ENCODE data around the gene GCNT2.
"Not testable (repeated sequence)": the region's sequence is repeated elsewhere in the genome, so short reads cannot be mapped to it uniquely, and the experiment has no call there.

GCNT2 gene

DNA sequence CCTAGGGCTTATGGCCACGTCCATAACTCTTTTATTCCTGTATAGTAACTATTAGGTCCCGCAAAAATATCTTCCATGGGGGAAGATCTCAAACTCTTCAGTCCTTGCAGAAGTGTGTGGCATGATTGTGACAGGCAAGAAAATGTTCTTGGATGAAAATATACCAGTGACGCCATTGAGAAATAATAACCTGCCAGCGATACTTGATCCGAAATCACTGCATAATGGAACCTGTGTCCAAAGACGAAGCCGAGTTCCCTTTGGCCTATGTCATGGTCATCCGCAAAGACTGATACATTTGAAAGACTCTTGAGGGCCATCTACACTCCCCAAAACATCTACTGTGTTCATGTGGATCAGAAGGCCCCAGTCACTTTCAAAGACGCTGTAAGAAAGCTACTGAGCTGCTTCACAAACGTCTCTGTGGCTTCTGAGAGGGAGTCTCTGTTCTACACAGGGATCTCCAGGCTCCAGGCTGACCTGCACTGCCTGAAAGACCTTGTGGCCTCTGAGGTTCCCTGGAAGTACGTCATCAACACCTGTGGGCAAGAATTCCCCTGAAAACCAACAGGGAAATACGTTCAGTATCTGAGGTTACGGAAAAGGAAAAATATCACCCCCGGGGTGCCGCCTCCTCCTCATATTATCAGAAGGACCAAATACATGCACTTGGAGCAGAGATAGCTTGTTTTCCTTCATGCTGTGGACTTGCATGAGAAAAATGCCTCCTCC, 6.9 kb upstream of the GCNT2 start:
- no peak for DNase-seq (ENCODE audit: low read depth)

DNA sequence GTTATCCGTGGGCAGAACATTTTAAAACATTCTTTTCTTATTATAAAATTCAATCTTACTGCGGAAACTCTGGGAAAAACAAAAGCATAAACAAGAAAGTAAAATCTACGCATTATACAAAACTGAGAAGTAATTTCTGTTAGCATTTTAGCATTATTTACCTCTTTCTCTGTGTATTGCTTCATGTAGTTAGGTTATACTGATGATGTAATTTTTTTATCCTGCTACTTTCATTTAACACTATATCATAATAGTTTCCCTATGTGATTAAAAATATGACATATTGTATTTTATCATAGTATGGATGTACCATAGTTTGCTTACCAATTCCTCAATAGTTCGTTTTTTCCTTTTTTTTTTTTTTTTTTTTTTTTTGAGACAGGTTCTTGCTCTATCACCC, 4.2 kb upstream of the GCNT2 start:
- no peak for DNase-seq (ENCODE audit: low read depth)

DNA sequence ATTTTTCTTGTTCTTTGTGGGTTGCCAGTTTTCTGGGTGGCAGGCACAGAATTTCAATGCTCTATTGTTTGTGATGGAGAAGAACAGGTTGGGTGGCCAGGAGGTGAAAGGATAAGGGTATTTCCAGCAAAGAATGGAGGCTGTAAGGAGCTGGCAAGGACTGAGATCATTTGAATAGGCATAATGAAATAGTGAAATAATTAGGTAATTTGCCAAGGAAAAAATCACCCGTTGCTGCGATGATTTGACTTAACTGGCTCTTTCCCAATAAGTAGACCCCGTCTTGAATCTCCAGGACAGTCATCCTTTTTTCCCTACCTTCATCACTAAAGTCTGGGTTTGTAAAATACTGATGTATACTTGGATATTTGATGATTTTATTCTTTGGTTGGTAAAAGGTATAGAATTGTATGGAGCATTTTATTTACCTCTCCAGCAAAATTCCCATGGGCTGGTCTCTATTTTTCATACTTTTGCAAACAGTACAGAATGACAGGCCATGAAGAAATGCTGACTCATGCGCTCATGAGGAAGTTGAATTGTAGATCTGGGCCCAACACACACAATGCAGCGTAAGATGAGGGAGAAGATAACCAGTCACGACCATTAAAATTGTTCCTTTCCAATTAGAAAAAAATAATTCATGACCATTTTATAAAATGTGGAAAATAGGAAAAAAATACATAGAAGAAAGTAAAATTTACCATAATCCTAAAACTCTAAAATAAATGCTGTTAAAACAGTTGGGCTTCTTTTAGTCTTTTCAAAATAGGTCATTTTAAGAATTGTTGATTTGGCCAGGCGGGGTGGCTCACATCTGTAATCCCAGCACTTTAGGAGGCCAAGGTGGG, 2.4 kb upstream of the GCNT2 start:
- peak; percentile 54 for DNase-seq (ENCODE audit: low read depth)

DNA sequence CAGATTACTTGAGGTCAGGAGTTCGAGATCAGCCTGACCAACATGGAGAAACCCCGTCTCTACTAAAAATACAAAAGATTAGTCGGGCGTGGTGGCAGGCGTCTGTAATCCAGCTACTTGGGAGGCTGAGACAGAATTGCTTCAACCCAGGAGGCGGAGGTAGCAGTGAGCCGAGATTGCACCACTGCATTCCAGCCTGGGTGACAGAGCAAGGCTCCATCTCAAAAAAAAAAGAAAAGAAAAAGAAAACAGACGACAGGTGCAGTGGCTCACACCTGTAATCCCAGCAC, 1.8 kb upstream of the GCNT2 start:
- not testable (repeated sequence) for DNase-seq (ENCODE audit: low read depth)

DNA sequence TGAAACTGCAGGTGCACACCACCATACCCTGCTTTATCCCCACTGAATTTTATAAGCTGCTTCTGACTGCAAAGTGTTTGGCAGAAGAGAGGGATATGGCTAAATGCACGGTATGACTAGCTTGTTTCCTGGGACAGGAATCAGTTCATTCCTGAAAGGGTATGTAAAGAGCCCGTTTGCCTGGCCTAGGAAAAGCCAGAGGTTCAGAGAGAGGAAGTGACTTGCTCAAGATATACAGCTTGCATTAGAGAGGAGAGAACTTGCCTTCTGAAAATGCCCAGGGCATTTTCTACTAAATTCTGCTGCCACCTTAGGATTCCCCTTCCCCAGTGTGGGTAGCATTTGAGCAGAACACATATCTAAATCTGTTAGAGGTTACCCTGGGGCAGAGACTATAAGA, 683 bp upstream of the GCNT2 start:
- peak; percentile 30 for DNase-seq (ENCODE audit: low read depth)

DNA sequence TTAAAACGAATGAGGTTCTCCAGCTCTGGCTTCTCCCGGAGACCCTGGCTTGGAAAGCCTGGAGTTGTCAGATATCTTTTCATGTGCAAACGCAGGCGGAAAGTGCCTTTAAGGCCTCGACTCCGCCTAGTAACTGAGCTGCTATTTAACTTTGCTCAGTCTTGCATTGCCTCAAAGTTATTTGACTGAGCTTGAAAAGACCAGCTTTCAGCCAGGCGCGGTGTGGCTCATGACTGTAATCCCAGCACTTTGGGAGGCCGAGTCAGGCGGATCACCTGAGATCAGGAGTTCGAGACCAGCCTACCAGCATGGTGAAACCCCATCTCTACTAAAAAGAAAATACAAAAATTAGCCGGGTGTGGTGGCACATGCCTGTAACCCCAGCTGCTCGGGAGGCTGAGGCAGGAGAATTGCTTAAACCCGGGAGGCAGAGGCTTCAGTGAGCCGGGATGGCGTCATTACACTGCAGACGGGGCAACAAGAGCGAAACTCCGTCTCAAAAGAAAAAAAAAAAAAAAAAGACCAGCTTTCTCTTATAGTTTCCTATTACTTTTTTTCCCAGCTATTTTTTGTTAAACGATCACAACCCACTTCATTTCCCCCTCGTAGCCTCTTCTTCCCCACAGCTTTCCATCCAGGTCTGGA, 1.9 kb downstream of the GCNT2 start:
- no peak for DNase-seq (ENCODE audit: low read depth)

DNA sequence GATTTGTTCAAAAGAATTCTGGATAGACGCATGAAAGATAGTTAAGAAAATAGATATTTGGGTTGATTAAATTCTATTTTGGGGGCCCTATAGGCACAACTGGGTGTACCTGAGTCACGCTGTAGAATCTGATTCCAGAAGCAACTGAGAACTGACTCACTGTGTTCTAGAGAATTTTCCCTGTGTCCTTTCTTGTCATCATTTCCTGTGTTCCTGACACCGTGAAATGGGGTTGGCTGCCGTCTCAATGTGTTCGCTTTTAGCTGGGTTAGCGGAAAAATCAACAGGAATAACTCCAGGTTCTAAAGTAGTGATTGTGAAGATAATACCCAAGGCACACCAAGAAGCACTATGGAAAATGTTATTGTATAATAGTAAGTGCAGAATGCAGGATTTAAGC, 5.0 kb downstream of the GCNT2 start:
- DNase-seq (ENCODE audit: low read depth), result peak; percentile 20

DNA sequence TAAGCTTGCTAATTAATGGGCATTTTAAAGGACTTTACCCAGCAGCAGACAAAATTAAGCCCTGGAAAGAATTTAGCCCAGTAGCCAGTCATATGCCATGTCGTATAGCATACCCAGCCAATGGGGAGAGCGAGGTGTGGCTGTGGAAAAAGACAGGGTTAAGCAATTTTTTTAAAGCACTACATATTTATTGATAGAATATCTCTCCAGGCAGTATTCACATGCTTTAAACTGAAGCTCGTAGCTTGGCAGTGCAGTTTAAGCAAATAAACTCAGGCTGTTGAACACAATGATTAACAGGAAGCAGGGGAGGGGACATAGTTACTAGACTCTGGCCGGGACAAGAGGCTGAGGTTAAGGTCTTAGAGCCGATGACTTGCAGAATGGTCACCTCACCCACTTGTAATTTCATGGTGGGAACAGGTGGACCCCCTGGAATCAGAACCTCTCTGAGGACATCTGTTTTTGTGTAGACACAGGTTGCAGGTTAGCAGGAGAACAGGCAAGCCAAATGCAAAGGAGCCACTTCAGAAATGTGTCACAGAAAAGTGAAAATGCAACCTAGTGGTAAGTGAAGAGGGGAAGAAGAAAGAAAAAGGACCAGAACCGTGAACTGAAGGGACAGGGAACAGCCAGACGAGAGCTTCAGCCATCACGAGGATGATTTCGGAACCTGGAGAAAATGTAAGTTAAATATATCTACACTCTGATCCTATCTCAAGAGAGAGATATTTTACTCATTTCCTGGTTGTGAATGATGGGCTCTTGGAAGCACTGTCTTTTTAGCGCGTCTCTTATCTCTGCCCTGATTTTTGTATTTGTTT, 7.2 kb downstream of the GCNT2 start:
- peak; percentile 57 for DNase-seq (ENCODE audit: low read depth)

DNA sequence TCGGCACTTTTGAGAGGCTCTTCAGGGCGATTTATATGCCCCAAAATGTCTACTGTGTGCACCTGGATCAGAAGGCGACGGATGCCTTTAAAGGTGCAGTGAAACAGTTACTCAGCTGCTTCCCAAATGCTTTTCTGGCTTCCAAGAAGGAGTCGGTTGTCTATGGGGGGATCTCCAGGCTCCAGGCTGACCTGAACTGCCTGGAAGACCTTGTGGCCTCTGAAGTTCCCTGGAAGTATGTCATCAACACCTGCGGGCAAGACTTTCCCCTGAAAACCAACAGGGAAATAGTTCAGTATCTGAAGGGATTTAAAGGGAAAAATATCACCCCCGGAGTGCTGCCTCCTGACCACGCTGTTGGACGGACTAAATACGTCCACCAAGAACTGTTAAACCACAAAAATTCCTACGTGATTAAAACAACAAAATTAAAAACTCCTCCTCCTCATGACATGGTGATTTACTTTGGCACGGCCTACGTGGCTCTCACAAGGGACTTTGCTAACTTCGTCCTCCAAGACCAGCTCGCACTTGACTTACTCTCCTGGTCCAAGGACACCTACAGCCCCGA, 8.2 kb downstream of the GCNT2 start:
- DNase-seq (ENCODE audit: low read depth), result peak; percentile 8

DNA sequence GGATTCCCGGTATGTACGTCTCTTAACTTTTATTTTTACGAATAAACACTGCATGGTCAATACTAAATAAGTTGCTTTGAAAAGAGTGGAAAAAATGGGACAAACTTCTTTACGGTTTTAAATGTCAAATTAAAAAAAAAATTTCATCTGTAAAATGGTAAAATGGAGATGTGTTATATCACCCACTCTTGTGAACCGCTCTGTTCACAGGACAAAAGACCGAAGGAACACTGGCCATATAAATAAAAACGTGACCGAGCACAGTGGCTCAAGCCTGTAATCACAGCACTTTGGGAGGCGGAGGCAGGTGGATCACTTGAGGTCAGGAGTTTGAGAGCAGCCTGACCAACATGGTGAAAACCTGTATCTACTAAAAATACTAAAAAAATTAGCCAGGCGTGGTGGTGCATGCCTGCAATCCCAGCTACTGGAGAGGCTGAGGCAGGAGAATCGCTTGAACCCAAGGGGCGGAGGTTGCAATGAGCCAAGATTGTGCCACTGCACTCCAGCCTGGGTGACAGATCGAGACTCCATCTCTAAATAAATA, 8.8 kb downstream of the GCNT2 start:
- not testable (repeated sequence) for DNase-seq (ENCODE audit: low read depth)

DNA sequence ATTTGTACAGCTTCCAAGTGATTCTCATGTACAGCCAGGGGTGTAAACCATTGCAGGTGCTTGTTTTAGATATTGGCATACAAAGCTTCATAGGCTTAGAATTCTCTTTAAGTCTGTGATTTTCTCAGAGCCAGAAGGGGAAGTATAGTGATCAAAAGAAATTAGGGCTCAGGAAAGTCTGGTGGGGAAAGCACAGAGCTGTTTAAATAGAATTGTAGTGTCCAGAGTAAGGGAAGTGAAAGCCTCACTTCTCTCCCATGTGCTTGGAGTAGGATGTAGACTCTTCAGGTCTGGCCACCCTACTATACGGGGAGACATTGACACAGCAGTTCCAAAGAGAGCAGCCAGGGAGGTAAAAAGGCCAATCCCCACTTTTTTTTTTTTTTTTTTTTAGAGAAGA, 10.4 kb downstream of the GCNT2 start:
- no peak for DNase-seq (ENCODE audit: low read depth)

DNA sequence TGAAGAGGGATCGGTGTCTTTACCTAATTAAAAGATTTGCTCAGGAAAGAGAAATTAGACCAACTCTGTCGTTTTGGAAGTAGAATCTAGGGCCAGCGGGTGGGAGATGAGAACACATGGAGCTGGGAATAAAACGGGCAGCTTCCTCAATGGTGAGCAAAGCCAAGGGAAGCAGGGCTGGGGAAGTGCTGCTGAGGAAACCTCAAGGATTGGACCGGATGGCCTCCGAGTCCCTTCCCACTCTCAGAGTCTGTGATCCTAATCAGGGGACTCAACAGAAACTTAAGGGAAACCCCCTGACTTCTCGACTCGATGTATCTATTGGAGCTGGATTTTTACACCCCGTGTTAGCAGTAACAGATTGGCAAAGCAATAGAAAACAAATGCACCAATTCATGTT, 10.8 kb downstream of the GCNT2 start:
- no peak for DNase-seq (ENCODE audit: low read depth)

DNA sequence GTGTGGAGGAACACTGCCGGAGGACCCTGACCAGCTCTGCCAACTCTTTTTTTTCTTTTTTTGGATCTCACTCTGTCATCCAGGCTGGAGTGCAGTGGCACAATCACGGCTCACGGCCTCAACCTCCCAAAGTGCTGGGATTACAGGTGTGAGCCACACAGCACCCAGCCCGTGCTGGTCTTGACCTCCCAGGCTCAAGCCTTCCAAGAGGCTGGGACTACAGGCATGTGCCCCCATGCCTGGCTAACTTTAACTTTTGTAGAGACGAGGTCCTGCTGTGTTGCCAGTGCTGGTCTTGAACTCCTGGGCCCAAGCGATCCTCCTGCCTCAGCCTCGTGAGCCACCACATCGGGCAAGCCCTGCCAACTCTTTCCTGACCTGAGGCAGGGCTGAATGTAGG, 11.2 kb downstream of the GCNT2 start:
- no peak for DNase-seq (ENCODE audit: low read depth)

DNA sequence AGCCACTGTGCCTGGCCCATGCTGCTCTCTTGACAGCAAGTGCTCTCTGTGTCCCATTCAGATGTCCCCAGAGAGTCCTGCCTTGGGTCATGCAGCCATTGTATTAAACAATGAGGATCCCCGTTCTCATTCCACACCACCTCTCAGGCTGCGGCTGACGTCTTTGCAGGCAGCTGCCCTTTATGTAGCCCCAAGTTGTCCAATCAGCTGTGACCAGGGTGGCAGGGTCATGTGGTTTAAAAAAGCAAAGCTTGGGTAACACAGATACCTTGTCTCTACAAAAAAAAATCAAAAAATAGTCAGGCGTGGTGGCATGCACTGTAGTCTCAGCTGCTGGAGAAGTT, 13.2 kb downstream of the GCNT2 start:
- DNase-seq (ENCODE audit: low read depth), result no peak

DNA sequence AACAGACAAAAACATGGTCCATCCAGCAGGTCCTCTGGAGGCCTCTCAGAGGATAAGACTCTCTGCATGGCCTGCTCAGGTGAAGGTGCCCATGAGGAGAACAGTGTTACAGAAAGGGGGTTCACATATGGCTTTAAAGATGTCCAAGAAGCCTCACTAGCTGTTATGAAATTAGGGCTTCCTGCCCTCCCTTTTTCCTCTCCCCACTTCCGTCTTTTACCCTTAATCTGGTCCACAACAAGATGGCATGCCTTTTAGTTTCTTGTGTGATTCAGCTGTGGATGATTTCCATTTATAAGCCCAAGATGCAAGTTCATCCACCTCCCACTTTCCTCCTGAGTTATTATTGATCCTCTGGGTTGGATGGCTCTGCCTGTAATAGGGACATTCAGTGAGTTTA, 14.0 kb downstream of the GCNT2 start:
- DNase-seq (ENCODE audit: low read depth), result no peak

DNA sequence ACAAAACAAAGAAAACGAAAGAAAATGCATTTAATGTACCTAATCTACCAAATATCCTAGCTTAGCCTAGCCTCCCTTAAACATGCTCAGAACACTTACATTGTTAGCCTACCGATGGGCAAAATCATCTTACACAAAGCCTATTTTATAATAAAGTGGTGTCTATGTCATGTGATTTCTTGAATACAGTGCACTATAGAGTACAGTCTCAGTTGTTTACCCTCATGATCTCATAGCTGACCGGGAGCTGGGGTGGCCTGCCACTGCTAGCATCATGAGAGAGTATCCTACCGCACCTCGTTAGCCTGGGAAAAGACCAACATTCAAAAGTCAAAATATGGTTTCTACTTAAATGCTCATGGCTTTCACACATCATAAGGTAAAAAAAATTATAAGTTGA, 16.6 kb downstream of the GCNT2 start:
- DNase-seq (ENCODE audit: low read depth), result no peak

DNA sequence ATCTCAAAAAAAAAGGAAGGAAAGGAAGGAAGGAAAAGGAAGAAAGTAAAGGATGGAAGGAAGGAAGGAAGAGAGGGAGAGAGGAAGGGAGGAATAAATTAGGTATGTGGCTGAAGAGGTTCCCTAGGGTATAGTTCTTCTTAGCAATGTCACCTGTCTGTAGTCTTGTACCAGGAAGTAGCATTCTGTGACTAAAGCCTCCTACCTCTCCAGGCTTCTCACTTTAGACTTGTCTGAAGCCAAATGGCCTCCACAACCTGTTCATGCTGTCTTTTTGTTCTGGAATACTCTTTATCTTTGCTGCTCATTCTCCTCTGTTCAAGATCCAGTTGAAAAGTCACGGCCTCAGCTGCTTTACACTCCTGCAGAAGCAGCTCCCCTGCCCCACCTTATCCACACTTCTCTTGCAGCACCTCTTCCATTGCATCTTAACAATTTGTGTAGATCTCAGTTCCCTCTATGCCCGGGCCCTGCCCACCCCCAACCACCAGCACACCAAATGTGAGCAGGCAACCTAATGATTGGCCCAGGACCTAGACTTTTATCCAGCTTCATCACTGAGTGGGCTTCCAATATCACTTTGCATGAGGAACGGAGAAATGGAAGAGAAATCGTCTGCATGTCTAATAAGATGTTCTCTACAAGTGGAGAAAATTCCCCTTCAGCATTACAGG, 19.1 kb downstream of the GCNT2 start:
- DNase-seq (ENCODE audit: low read depth), result no peak

DNA sequence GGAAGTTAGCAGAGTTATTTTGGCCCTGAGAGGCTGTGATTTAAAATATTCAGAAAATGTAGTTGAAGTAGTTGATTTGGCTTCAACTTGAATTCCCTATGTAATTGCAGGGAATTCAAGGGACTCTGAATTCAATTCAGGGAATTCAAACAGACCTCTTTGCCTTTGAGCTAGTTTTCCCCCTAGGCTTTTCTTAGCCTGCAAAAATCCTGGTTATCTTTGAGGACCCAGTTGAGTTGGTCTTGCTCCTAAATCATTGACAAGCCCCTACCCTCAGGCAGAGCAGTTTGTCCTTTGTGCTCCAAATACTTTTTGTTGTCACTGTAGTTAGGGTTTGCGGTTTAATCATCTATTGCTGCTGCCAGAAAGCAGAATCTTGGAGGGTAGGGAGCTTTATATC, 20.4 kb downstream of the GCNT2 start:
- no peak for DNase-seq (ENCODE audit: low read depth)

DNA sequence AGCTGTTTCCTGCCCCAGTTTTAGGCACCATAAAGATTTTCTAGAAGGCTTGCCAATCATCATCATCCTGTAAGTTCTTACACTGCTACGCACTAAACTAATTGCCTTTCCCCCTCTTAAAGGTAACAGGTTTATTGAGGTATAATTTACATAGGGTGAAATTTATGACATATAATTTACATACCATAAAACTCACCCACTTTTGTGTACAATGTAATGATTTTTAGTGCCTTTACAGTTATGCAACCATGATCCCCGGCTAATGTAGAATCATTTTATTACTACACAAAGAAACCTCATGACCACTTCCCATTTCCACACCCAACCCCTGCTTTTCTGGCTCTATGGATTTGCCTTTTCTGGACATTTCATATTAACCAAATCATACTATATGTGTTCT, 21.1 kb downstream of the GCNT2 start:
- no peak for DNase-seq (ENCODE audit: low read depth)

DNA sequence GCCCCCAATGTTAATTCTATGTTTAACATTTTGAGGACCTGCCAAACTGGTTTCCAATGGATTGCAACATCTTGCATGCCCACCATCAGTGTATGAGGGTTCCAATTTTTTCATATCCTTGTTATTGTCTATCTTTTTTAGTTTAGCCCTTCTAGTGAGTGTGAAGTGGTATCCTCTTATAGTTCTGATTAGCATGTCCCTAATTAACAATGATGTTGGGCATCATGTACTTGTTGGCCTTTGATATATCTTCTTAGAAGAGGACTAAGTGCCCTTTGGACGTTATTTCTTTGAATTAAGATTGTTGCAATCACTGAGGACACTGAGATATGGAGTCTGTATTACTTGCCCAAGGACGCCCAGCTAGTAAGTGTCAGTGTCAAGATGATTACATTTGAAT, 22.3 kb downstream of the GCNT2 start:
- DNase-seq (ENCODE audit: low read depth), result no peak

DNA sequence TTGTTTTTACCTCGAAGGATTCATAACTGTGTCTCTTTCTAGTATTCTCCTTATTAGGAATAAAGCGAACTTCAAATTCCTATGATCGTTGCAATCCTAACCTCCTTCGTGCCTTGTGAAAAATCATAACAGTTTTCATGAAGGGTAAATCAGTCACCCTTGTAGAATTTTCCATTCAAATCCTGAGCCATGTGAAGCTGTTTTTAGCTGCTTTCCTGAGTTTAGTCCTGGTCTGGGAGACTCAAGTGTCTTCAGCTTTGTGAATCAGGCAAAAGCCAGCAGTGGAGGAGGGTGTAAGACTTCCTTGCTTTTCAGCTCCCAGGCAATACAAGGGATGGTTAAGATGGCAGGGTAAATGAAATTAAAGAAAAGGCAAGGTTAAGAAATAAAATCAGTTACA, 24.3 kb downstream of the GCNT2 start:
- peak; percentile 2 for DNase-seq (ENCODE audit: low read depth)
